ENCODE data around the gene PDK4.

DNA sequence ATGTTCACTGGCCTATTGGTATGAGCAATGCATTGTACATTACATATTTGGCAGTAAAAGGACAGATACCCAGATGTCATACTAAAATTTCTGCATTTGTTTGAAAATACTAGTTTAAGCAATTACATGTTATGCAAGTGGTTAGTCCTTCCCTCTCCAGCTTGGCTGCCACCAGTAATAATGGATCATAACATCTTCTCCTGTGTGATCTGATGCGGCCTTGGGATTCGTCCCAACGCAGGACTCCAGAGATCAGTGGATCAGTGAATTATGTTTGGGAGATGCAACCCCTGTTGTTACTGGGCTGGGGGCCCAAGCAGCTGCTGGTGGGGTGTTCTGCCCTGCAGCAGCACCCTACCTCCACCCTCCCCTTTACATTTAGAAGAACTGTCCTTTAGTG lies 11.2 kb upstream of the PDK4 start:
- TF ChIP-seq, protein P1, sequence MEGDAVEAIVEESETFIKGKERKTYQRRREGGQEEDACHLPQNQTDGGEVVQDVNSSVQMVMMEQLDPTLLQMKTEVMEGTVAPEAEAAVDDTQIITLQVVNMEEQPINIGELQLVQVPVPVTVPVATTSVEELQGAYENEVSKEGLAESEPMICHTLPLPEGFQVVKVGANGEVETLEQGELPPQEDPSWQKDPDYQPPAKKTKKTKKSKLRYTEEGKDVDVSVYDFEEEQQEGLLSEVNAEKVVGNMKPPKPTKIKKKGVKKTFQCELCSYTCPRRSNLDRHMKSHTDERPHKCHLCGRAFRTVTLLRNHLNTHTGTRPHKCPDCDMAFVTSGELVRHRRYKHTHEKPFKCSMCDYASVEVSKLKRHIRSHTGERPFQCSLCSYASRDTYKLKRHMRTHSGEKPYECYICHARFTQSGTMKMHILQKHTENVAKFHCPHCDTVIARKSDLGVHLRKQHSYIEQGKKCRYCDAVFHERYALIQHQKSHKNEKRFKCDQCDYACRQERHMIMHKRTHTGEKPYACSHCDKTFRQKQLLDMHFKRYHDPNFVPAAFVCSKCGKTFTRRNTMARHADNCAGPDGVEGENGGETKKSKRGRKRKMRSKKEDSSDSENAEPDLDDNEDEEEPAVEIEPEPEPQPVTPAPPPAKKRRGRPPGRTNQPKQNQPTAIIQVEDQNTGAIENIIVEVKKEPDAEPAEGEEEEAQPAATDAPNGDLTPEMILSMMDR (conservative IDR thresholded peaks at IDR 0.05 in 1 of 2, IDR thresholded peaks at IDR 0.05 in 1 of 2; ENCODE audit: low read depth in 1 of 2, low read length in 2 of 2): no peak
- no peak for TF ChIP-seq EZH2 (IDR thresholded peaks at IDR 0.05; ENCODE audit: low read length, missing control alignments)

Measured in fibroblast of lung (primary cell).